MM.1S (cell line): ENCODE results near the gene PP2D1.
"Not testable (repeated sequence)": the region's sequence is repeated elsewhere in the genome, so short reads cannot be mapped to it uniquely, and the experiment has no call there.

Source experiments
- DNase-seq: peaks from one replicate; pipeline ENCODE4 v3.0.0-alpha.2; 2015
- H2AFZ ChIP-seq: fragments of 300-600 bp; sonication (generic); 2 replicates; pipeline ENCODE4 v1.6.0; 2016; ENCODE audit warnings: antibody characterized with exemption, low read length
- H3F3A ChIP-seq: fragments of 300-600 bp; sonication (generic); 2 replicates; pipeline ENCODE4 v1.6.1; 2016; ENCODE audit warnings: mild to moderate bottlenecking, antibody characterized with exemption, low read length, moderate library complexity, mixed read lengths; ENCODE audit not compliant: insufficient read depth
- H3K27ac ChIP-seq: fragments of 300-600 bp; sonication (generic); 2 replicates; pipeline ENCODE4 v1.5.1; 2016; ENCODE audit warnings: mild to moderate bottlenecking, low read length
- H3K27me3 ChIP-seq: fragments of 300-600 bp; sonication (generic); replicated peaks from 2 replicates; pipeline ENCODE4 v1.6.0; 2016; ENCODE audit warnings: low read length; ENCODE audit not compliant: insufficient read depth
- H3K36me3 ChIP-seq: fragments of 300-600 bp; sonication (generic); replicated peaks from 2 replicates; pipeline ENCODE4 v1.6.1; 2016; ENCODE audit warnings: mild to moderate bottlenecking, low read length, mixed read lengths; ENCODE audit not compliant: insufficient read depth
- H3K4me1 ChIP-seq: fragments of 300-600 bp; sonication (generic); 2 replicates; pipeline ENCODE4 v1.6.1; 2016; ENCODE audit warnings: low read length, mixed read lengths
- H3K4me2 ChIP-seq: fragments of 300-600 bp; sonication (generic); 2 replicates; pipeline ENCODE4 v1.6.0; 2016; ENCODE audit warnings: low read depth, low read length
- H3K4me3 ChIP-seq: fragments of 300-600 bp; sonication (generic); 2 replicates; pipeline ENCODE4 v1.5.1; 2016; ENCODE audit warnings: low read length, mixed read lengths
- H3K79me2 ChIP-seq: fragments of 300-600 bp; sonication (generic); 2 replicates; pipeline ENCODE4 v1.6.1; 2016; ENCODE audit warnings: mixed run types, low read length, mixed read lengths
- H3K9ac ChIP-seq: fragments of 300-600 bp; sonication (generic); 2 replicates; pipeline ENCODE4 v1.6.1; 2016; ENCODE audit warnings: low read length, mixed read lengths
- H3K9me2 ChIP-seq: fragments of 300-600 bp; sonication (generic); replicated peaks from 2 replicates; pipeline ENCODE4 v1.6.1; 2016; ENCODE audit warnings: mild to moderate bottlenecking, low read length, mixed read lengths; ENCODE audit not compliant: insufficient read depth
- H3K9me3 ChIP-seq: fragments of 300-600 bp; sonication (generic); replicated peaks from 2 replicates; pipeline ENCODE4 v1.6.1; 2016; ENCODE audit warnings: mild to moderate bottlenecking, low read length, mixed read lengths; ENCODE audit not compliant: insufficient read depth
- H4K20me1 ChIP-seq: fragments of 300-600 bp; sonication (generic); 2 replicates; pipeline ENCODE4 v1.6.1; 2016; ENCODE audit warnings: mild to moderate bottlenecking, low read length, moderate library complexity, mixed read lengths; ENCODE audit not compliant: insufficient read depth
- EZH2 ChIP-seq: fragments of 300-600 bp; sonication (generic); optimal IDR thresholded peaks from 2 replicates; pipeline ENCODE3; 2017; ENCODE audit warnings: low read depth, mild to moderate bottlenecking, antibody characterized with exemption, low read length, mixed read lengths
- EZH2phosphoT487 ChIP-seq: fragments of 300-600 bp; sonication (generic); IDR thresholded peaks from 2 replicates; pipeline ENCODE4 v1.6.1; 2018; ENCODE audit warnings: antibody characterized with exemption, low read length
- TF ChIP-seq, protein P1 (sequence below): fragments of 300-600 bp; sonication (generic); IDR thresholded peaks from 2 replicates; pipeline ENCODE4 v1.5.1; 2016; ENCODE audit warnings: antibody characterized with exemption, low read length, mixed read lengths

Gene PP2D1

DNA sequence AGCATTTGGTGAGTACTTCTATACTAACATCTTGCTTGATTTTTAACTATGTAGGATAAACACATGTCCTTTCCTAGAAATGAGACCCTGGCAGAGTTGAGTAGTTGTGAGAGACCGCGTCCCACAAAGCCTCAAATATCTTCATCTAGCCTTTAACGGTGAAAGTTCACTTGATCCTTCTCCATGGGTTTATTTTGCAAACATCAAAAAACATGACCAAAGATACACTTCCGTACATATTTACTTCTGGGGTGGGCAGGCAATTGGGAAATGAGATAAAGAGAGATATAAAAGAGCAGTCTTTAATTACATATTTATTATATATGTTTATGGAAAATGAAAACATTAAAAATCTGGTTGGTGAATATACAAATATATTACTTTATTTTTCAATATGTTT is 23.0 kb upstream of the PP2D1 start:
- Histone ChIP-seq H3K36me3 (no peaks in the 10 kb centered on the region), H2AFZ (no peak overlapping the region), H3K79me2 (no peaks in the 10 kb centered on the region), H3F3A (peaks cover 9% of the 10 kb centered on the region), H3K9me3 (no peaks in the 10 kb centered on the region), H4K20me1 (no peaks in the 10 kb centered on the region), H3K27ac (no peak overlapping the region), H3K27me3 (no peaks in the 10 kb centered on the region), H3K9ac (no peak overlapping the region), H3K4me3 (no peak overlapping the region), H3K4me1 (peaks cover 11% of the 10 kb centered on the region), H3K9me2 (no peaks in the 10 kb centered on the region), H3K4me2 (no peak overlapping the region)
- TF ChIP-seq, protein P1, sequence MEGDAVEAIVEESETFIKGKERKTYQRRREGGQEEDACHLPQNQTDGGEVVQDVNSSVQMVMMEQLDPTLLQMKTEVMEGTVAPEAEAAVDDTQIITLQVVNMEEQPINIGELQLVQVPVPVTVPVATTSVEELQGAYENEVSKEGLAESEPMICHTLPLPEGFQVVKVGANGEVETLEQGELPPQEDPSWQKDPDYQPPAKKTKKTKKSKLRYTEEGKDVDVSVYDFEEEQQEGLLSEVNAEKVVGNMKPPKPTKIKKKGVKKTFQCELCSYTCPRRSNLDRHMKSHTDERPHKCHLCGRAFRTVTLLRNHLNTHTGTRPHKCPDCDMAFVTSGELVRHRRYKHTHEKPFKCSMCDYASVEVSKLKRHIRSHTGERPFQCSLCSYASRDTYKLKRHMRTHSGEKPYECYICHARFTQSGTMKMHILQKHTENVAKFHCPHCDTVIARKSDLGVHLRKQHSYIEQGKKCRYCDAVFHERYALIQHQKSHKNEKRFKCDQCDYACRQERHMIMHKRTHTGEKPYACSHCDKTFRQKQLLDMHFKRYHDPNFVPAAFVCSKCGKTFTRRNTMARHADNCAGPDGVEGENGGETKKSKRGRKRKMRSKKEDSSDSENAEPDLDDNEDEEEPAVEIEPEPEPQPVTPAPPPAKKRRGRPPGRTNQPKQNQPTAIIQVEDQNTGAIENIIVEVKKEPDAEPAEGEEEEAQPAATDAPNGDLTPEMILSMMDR, result no peak
- TF ChIP-seq EZH2phosphoT487 (no peak), EZH2 (no peak)
- no peak for DNase-seq

- not testable (repeated sequence) for H3K9ac ChIP-seq, H3K36me3 ChIP-seq, H3K9me2 ChIP-seq, H2AFZ ChIP-seq, H3K27me3 ChIP-seq, H3K4me3 ChIP-seq, H3K79me2 ChIP-seq, H3K9me3 ChIP-seq, H4K20me1 ChIP-seq, H3F3A ChIP-seq, H3K27ac ChIP-seq, H3K4me2 ChIP-seq, H3K4me1 ChIP-seq, DNase-seq
These were observed 19.9 kb upstream of the PP2D1 start for GRCh38 chr3:20031939-20032338.

DNA sequence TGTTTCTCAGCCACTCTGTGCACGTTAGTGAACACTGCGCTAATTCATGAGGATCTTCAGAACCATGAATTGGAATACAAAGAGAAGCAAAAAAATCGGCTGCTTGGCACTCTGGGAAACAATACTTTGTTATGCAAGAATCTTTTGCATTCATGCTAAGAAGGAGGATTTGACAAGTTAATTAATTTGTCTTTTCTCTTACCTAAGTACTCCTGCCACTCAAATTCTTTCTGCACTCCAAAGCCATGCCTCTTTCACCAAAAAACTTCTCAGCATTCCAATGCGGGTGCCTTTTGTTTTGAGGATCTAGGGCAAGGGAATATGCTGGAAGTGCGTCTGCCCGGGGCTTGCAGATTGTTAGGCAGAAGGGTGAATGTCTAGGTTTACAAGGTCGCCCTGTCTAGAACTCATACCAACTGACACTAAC is 16.9 kb upstream of the PP2D1 start:
- no peaks in the 10 kb centered on the region for H3K36me3 ChIP-seq
- DNase-seq, result no peak
- no peak overlapping the region for H2AFZ ChIP-seq
- H3K27ac ChIP-seq, result no peak overlapping the region
- H3K79me2 ChIP-seq, result no peaks in the 10 kb centered on the region
- H3K27me3 ChIP-seq, result no peaks in the 10 kb centered on the region
- H3F3A ChIP-seq, result no peaks in the 10 kb centered on the region
- no peaks in the 10 kb centered on the region for H3K4me1 ChIP-seq
- no peaks in the 10 kb centered on the region for H3K9me3 ChIP-seq
- TF ChIP-seq EZH2, result no peak
- TF ChIP-seq, protein P1, result no peak
- TF ChIP-seq EZH2phosphoT487, result no peak
- no peak overlapping the region for H3K9ac ChIP-seq
- H4K20me1 ChIP-seq, result no peaks in the 10 kb centered on the region
- H3K4me2 ChIP-seq, result no peak overlapping the region
- no peaks in the 10 kb centered on the region for H3K9me2 ChIP-seq
- H3K4me3 ChIP-seq, result no peak overlapping the region

GRCh38 chr3:20027136-20027535 is 15.1 kb upstream of the PP2D1 start:
- H3K36me3 ChIP-seq, result no peaks in the 10 kb centered on the region
- no peak overlapping the region for H3K27ac ChIP-seq
- H3K9ac ChIP-seq, result no peak overlapping the region
- no peaks in the 10 kb centered on the region for H3F3A ChIP-seq
- no peak for DNase-seq
- H4K20me1 ChIP-seq, result no peaks in the 10 kb centered on the region
- TF ChIP-seq EZH2phosphoT487 (no peak), EZH2 (no peak)
- TF ChIP-seq, protein P1, result no peak
- no peaks in the 10 kb centered on the region for H3K4me1 ChIP-seq
- no peaks in the 10 kb centered on the region for H3K79me2 ChIP-seq
- H3K4me3 ChIP-seq, result no peak overlapping the region
- H3K4me2 ChIP-seq, result no peak overlapping the region
- no peak overlapping the region for H2AFZ ChIP-seq
- H3K27me3 ChIP-seq, result no peaks in the 10 kb centered on the region
- H3K9me2 ChIP-seq, result no peaks in the 10 kb centered on the region
- no peaks in the 10 kb centered on the region for H3K9me3 ChIP-seq
